Endothelial cell of umbilical vein (primary cell): ENCODE measurements around the gene ARHGAP21.

Experiments used
- CTCF ChIP-seq, 2 donors: IDR thresholded peaks; 1 replicate in 1 of 2; 2 replicates in 1 of 2; pipeline ENCODE4 v1.5.1; 2011; ENCODE audit warnings: low read length in 2 of 2, mild to moderate bottlenecking in 2 of 2, moderate library complexity in 2 of 2, control low read depth in 1 of 2, inconsistent platforms in 1 of 2, low read depth in 1 of 2; ENCODE audit not compliant: insufficient read depth in 1 of 2; ENCODE audit errors: extremely low read depth in 1 of 2
- EZH2 ChIP-seq: IDR thresholded peaks from 2 replicates; pipeline ENCODE4 v1.6.1; 2012; ENCODE audit warnings: borderline replicate concordance, low read depth, mild to moderate bottlenecking, moderate library complexity, low read length, inconsistent platforms; ENCODE audit not compliant: severe bottlenecking
- FOS ChIP-seq: IDR thresholded peaks from 2 replicates; pipeline ENCODE4 v1.6.1; 2011; ENCODE audit warnings: mild to moderate bottlenecking, low read length, moderate library complexity, borderline replicate concordance; ENCODE audit not compliant: insufficient read depth
- GATA2 ChIP-seq: IDR thresholded peaks from 2 replicates; pipeline ENCODE4 v1.7.0; 2011; ENCODE audit warnings: low read depth, mild to moderate bottlenecking, moderate library complexity, mixed read lengths, low read length; ENCODE audit not compliant: insufficient read length, insufficient read depth
- JUN ChIP-seq: IDR thresholded peaks from 2 replicates; pipeline ENCODE4 v1.6.1; 2011; ENCODE audit warnings: borderline replicate concordance, low read depth; ENCODE audit not compliant: insufficient read length, insufficient read depth
- MAX ChIP-seq: IDR thresholded peaks from 2 replicates; pipeline ENCODE4 v1.6.1; 2011; ENCODE audit not compliant: insufficient read depth, insufficient read length
- MYC ChIP-seq: IDR thresholded peaks from one replicate; pipeline ENCODE4 v1.6.1; 2011; ENCODE audit warnings: mild to moderate bottlenecking, low read depth, low read length
- POLR2A ChIP-seq: IDR thresholded peaks from 2 replicates; pipeline ENCODE4 v1.6.1; 2012; ENCODE audit warnings: low read depth, mild to moderate bottlenecking, control low read depth, low read length
- POLR2AphosphoS5 ChIP-seq: IDR thresholded peaks from 2 replicates; pipeline ENCODE4 v1.6.1; 2012; ENCODE audit warnings: low read depth, mild to moderate bottlenecking, control low read depth, low read length, moderate library complexity; ENCODE audit not compliant: insufficient read depth

DNA sequence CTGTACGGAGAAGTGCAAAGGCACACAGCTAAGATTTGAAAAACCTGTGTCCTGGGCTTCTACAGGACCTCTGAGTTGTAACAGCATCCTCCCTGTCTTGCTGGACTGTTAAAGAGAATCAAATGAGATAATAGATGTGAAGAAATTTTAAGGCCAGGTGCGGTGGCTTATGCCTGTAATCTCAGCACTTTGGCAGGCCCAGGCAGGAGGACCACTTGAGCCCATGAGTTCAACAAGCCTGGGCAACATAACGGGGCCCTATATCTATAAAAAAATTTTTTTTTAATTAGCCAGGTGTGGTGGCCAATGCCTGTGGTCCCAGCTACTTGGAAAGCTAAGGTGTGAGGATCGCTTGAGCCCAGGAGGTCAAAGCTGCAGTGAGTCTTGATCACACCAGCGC lies 2.9 kb upstream of the ARHGAP21 start:
- TF ChIP-seq CTCF (IDR thresholded peaks at IDR 0.05; ENCODE audit: extremely low read depth in 1 of 2, insufficient read depth in 1 of 2, low read depth in 1 of 2, low read length in 2 of 2) (no peak), POLR2A (no peak), FOS (no peak), JUN (no peak), MYC (no peak), EZH2 (no peak), MAX (no peak), POLR2AphosphoS5 (no peak), GATA2 (no peak)
